HEK293T (cell line): ENCODE data around the gene KCNK18.

ENCODE experiments used
- BHLHE40 ChIP-seq: fragments of 450-650 bp; IDR thresholded peaks from 2 replicates; pipeline ENCODE4 v1.6.1; 2016; ENCODE audit warnings: mild to moderate bottlenecking, moderate library complexity, borderline replicate concordance
- SP1 ChIP-seq: fragments of 450-650 bp; IDR thresholded peaks from 2 replicates; pipeline ENCODE4 v1.6.1; 2017
- SUZ12 ChIP-seq: fragments of 450-650 bp; IDR thresholded peaks from 2 replicates; pipeline ENCODE4 v1.6.1; 2016; ENCODE audit warnings: mild to moderate bottlenecking
- ZNF384 ChIP-seq: fragments of 450-650 bp; IDR thresholded peaks from 2 replicates; pipeline ENCODE4 v1.6.1; 2016

DNA sequence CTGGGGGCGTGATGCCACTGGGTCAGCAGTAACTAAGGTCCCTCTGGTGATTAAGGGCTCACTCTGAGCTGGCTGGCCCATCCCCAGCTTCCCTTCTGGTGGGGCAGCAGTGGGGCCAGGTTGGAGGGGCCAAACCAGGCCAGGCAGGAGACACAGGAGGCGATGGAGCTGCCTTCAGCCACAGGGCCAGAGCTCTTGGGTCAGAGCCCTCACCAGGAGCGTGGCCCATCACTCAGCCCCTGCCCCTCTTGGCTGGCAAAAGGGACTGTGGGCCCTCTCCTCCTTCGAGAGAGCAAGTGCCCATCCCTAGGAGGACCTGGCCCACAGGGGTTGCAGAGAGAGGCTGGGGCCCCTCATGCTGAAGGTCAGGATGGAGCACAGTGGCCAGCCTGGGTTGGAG is 4.5 kb downstream of the KCNK18 start:
- TF ChIP-seq BHLHE40 (no peak), SUZ12 (no peak), SP1 (no peak), ZNF384 (no peak)
